Measurements from ENCODE around the gene NLRP6. TPM values are rescaled to one million over a fixed set of nuclear protein-coding genes. Genes with fewer than 3 reads are reported as not detected.

NLRP6 gene
- total RNA-seq, 2 experiments from 2014 or later = 14.4 to 14.7 TPM

GRCh38 chr11:282630-283360 lies 4.6 kb downstream of the NLRP6 start:
- H3K27me3 ChIP-seq (ENCODE audit: control insufficient read depth in 1 of 2, insufficient read depth in 2 of 2, low read length in 2 of 2) = peaks cover 10 to 23% of the 10 kb centered on the region in 2 experiments

GRCh38 chr11:283405-284104 lies 5.3 kb downstream of the NLRP6 start:
- Histone ChIP-seq H3K36me3 (ENCODE audit: insufficient read depth, low read length) (no peaks in the 10 kb centered on the region), H3K4me3 (ENCODE audit: low read length) (no peak overlapping the region), H3K9me3 (ENCODE audit: control insufficient read depth in 1 of 2, insufficient read depth in 1 of 2, low read length in 2 of 2) (no peaks in the 10 kb centered on the region), H3K27me3 (ENCODE audit: control insufficient read depth in 1 of 2, insufficient read depth in 2 of 2, low read length in 2 of 2) (peaks cover 10 to 23% of the 10 kb centered on the region in 2 experiments), H3K27ac (ENCODE audit: low read depth in 1 of 2, low read length in 2 of 2) (no peak overlapping the region), H3K4me1 (ENCODE audit: insufficient read depth, low read length) (peaks cover 69% of the 10 kb centered on the region)
- H3K27ac Mint-ChIP-seq = peak overlapping the region; percentile 70
- POLR2A ChIA-PET = interaction anchor here (0.7 to 7.5 kb wide), 5 partner anchors 15 to 164 kb away, joined by 3 to 185 read pairs (median 5); partner anchors contain the start of genes BET1L and RIC8A
- peaks cover 50% of the 10 kb centered on the region for H3K4me1 Mint-ChIP-seq (ENCODE audit: low read depth)
- H3K9me3 Mint-ChIP-seq = no peaks in the 10 kb centered on the region
- H3K27me3 Mint-ChIP-seq = peaks cover 17% of the 10 kb centered on the region
- CTCF ChIA-PET = interaction anchor here (1.1 kb wide), 1 partner anchor 33 kb away, joined by 3 read pairs; no protein-coding TSS in a partner anchor
- TF ChIP-seq CTCF (IDR thresholded peaks at IDR 0.05) = no peak
- DNase-seq (peak in 2 of 14 experiments; percentile 1 to 16), ATAC-seq (ENCODE audit: poor library complexity) (no peak)
- H3K4me3 Mint-ChIP-seq = peak overlapping the region; percentile 93
- H3K36me3 Mint-ChIP-seq (ENCODE audit: low read depth) = peaks cover 29% of the 10 kb centered on the region
- intact Hi-C loops (cut with DNase I, micrococcal nuclease) = loop anchor here in 1 of 2 experiments (2.0 kb wide), 1 partner anchor 13 kb away; no protein-coding TSS in a partner anchor

More at GRCh38 chr11:282630-283360, 4.6 kb downstream of the NLRP6 start:
- Mint-ChIP-seq H3K4me3 (peak overlapping the region; percentile 93), H3K4me1 (ENCODE audit: low read depth) (peaks cover 55% of the 10 kb centered on the region), H3K36me3 (ENCODE audit: low read depth) (peaks cover 23% of the 10 kb centered on the region), H3K27me3 (peaks cover 14% of the 10 kb centered on the region), H3K27ac (peak overlapping the region; percentile 81), H3K9me3 (no peaks in the 10 kb centered on the region)
- TF ChIP-seq CTCF (IDR thresholded peaks at IDR 0.05) = no peak
- Histone ChIP-seq H3K36me3 (ENCODE audit: insufficient read depth, low read length) (no peaks in the 10 kb centered on the region), H3K4me3 (ENCODE audit: low read length) (no peak overlapping the region), H3K27ac (ENCODE audit: low read depth in 1 of 2, low read length in 2 of 2) (no peak overlapping the region), H3K9me3 (ENCODE audit: control insufficient read depth in 1 of 2, insufficient read depth in 1 of 2, low read length in 2 of 2) (no peaks in the 10 kb centered on the region), H3K4me1 (ENCODE audit: insufficient read depth, low read length) (peaks cover 69% of the 10 kb centered on the region)
- no peak for ATAC-seq (ENCODE audit: poor library complexity)
- ChIA-PET CTCF (no interaction called here), POLR2A (interaction anchor here (0.7 to 7.5 kb wide), 6 partner anchors 14 to 86 kb away, joined by 3 to 185 read pairs (median 7); partner anchors contain the start of genes BET1L, PSMD13 and RIC8A)
- DNase-seq = peak in 1 of 14 experiments; percentile 32
- intact Hi-C loops (cut with DNase I, micrococcal nuclease) = no loop called here

Measured in CD4-positive, alpha-beta T cell (primary cell).